GM21526 (cell line): Measurements from ENCODE around the gene KRTAP17-1.
"Not testable (repeated sequence)": the region's sequence is repeated elsewhere in the genome, so short reads cannot be mapped to it uniquely, and the experiment has no call there.

Source experiments
- ATAC-seq: cut with Tn5 transposase; IDR thresholded peaks from one replicate; pipeline ENCODE4 v1.9.1; 2021; ENCODE audit warnings: moderate library complexity; ENCODE audit not compliant: unreplicated experiment, low FRiP score

KRTAP17-1 gene

DNA sequence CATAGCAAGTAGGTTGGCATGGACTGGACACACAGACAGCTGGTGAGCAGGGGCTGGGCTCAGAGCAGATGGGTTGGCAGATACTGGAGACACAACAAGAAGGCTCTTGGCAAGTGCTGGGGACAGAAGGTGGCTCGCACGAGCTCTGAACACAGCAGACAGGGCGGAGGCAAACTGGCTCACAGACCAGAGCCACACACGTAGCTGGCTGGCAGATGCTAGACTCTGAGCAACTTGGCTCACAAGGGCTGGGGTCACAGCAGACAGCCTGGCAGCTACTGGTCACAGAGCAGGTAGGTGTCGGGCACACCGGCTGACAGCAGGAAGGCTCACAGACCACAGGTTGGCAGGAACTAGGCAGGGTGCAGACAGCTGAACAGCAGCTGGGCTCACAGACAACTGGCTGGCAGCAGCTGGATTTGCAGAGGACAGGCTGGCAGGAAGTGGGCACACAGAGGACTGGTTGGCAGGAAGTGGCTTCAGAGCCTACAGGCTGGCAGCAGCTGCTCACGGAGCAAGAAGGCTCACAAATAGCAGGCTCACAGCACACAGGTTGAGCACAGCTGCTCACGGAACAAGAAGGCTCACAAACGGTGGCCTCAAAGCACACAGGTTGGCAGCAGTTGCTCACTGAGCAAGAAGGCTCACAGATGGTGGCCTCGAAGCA lies 7.1 kb downstream of the KRTAP17-1 start:
- ATAC-seq = no peak

GRCh38 chr17:41307647-41308046 lies 7.9 kb downstream of the KRTAP17-1 start:
- ATAC-seq = no peak

GRCh38 chr17:41304091-41304490 lies 11.4 kb downstream of the KRTAP17-1 start:
- ATAC-seq = no peak

GRCh38 chr17:41302981-41303380 lies 12.5 kb downstream of the KRTAP17-1 start:
- ATAC-seq = no peak

DNA sequence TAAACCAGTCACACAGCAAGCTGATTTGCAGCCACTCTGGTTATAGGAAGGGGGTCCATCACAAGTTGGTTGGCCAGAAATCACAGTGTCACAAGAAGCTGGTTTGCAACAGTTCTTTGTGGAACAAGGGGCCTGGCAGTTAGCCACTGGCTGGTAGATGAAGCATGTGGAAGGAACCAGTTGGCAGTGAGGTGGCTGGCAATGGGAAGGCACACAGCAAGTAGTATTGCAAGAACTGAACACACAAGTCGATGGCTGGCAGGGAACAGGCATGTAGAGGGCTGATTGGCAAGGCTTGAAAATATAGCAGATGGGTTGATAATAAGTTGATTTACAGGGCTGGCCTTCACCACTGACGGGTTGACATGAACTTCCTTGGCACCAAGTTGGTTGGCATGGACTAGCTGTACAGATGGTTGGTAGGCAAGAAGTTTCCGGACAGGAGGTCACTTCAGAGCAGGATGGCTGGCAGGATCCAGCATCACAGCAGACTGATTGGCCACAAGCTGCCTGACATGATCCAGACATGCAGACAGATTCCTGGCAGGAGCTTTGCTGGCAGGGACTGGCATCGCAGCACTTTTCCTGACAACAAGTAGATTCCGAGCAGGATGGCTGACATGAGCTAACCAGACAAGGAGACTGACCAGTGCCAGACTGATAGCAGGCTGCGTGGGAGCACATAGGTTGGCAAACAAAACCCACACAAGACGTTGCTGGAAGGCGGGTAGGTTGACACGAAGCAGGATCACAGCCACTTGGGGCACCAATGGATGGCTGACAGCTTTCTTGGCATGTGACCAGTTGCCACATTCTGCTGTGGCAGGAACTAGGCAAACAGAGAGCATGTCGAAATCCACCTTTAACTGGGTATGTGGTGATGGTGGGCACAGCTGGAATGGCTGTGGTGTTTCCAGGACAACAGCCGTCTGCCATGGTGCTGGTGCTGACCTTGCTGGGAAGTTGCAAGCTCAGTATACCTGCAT lies 13.3 kb downstream of the KRTAP17-1 start, which contains the start of gene KRTAP29-1:
KRTAP29-1 (minus strand) TSS at position 936 of the 986 bp plus-strand sequence; CDS start at position 936, 0 bp downstream.
- ATAC-seq = no peak

DNA sequence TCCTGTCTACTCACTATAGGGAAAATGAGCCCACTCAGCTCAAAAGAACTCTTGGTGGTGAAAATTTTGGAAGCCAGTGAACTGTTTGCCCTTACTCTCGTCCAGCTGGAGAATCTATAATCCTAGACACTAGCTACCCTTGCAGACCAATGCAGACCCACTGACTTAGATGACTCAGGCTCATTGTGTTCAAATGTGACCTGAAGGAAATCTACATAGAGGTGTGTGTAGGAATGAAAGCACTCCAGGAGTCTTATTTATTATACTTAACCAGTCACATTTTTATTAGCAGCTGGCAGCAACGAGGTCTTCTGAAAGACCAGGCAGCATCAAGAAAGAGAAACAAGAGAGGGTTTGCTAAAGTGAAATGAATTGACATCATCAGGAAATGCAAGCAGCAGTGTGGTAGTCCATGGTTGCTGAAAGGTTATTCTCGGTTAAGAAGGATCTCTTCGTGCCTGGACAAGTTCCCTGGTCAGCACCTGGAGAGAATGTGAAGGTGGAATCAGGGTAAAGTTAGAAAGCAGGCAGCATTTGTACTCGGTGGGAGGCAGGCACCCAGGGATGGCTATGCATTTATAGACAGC lies 14.2 kb downstream of the KRTAP17-1 start:
- no peak for ATAC-seq

GRCh38 chr17:41298458-41299135 lies 16.9 kb downstream of the KRTAP17-1 start:
- no peak for ATAC-seq

GRCh38 chr17:41296846-41297245 lies 18.7 kb downstream of the KRTAP17-1 start:
- no peak for ATAC-seq

DNA sequence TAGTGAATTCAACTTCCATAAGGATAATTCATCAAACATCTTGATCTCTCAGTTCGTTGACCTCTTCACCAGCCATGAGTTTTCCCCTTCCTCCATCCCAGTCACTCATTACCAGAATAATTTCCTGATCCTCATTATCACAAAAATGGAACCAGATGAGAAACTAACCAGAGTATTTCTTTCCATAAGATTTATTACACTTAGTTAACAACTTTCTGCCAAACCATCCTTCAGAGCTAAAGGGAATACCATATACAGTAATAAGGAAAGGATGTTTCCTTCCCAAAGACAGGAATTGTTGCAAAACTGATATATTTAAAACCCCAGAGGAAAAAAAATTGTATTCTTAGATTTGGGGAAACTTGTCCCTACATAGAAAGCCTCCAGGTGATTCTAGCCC lies 21.5 kb downstream of the KRTAP17-1 start:
- no peak for ATAC-seq

DNA sequence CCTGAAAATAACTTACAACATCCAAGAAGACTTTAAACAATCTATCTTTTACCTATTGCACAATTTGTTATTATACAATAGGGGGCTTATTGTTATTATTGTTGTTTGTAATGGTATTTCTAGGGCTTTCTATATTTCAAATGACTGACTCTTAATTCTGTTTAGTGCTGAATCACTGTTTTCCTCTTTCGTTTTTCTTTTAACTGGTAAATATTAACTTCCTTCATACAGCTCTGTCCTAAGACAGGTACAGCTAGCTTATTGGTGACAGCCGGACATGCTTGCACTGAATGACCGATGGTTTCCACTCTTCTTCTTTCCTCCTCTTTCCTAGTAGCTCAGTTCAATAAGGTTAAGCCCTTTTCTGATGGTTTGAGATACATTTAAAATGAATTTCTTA lies 28.5 kb downstream of the KRTAP17-1 start:
- ATAC-seq = no peak

DNA sequence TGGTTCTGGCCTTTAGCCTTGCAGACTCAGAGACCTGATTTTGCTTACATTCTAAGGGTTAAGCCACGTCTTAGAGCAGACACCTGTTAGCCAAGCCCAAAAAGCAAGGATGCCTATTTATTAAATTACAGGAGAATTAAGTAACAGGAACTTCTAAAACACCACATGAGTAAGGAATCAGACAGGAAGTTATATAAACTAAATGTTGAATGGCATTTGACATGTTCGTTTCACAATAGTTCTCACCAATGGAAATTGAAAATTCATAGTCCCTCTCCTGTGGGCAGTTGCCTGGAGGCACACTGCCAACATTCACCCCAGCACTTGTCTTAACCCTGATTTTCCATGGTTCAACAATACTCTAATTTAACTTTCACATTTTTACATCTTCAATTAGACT lies 31.0 kb downstream of the KRTAP17-1 start:
- no peak for ATAC-seq

DNA sequence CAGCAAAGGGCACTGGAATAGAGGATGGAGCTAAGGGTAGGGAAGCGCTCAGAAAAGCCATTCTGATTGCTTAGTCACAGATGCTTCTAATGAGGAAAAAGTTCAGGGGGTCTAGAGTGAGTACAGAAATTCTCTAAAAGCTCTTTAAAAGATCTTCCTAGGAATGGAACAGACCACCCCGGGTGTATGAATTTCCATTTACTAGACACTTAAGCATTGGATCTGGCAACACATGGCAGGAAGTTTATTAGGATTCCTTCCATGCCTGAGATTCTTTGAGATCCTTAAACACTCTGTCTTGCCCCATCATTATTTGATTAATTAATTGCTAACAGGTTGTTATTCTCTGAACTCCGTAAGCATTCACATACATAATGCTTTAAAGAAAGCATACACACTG lies 31.5 kb downstream of the KRTAP17-1 start:
- no peak for ATAC-seq

- no peak for ATAC-seq
Measured at GRCh38 chr17:41278176-41278955, 37.1 kb downstream of the KRTAP17-1 start.

DNA sequence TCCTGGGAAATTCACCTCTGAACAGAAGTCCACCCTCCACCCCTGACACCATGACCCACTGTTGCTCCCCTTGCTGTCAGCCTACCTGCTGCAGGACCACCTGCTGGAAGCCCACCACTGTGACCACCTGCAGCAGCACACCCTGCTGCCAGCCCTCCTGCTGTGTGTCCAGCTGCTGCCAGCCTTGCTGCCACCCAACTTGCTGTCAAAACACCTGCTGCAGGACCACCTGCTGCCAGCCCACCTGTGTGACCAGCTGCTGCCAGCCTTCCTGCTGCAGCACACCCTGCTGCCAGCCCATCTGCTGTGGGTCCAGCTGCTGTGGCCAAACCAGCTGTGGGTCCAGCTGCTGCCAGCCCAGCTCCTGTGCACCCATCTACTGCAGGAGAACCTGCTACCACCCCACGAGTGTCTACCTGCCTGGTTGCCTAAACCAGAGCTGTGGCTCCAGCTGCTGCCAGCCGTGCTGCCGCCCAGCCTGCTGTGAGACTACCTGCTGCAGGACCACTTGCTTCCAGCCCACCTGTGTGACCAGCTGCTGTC lies 39.8 kb downstream of the KRTAP17-1 start, which contains the start of gene KRTAP9-7:
KRTAP9-7 (plus strand) TSS at position 51 of the 543 bp plus-strand sequence; CDS start at position 51, 0 bp downstream.
- ATAC-seq = not testable (repeated sequence)

DNA sequence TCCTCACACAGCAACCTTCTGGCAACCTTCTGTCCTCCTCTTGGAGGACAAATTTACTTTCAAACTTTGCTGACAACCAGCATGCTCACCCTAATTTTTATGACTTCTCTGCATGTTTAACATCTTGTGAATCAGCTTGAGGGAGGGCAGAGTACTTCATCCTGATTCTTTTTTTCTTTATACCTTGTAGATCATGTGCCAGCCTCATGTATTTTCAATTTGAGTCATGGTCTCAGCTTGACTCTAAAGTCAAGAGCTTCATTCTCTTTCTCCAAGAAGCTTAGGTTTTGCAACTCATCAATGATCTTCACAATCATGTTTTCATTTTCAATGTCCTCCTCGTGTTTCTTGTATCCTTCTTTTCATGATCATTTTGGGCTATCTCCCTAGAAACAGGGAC lies 43.7 kb downstream of the KRTAP17-1 start:
- ATAC-seq = no peak

GRCh38 chr17:41271323-41271722 lies 44.2 kb downstream of the KRTAP17-1 start:
- ATAC-seq = not testable (repeated sequence)

DNA sequence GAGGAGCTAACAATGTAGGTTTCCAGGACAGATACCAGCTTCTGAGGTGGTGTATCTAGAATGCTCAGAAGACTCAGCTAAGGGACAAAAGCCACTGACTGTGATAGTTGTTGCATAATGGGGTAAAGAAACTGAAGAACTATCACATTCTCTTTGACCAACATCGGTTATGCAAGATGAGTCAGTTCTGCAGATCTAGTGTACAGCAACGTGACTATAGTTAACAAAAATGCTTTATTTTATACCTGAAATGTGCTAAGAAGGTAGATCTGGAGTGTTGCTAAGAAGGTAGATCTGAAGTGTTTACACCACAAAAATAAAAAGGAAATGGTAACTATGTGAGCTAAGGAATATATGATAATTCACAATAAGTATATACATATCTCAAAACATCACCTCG lies 47.8 kb downstream of the KRTAP17-1 start:
- no peak for ATAC-seq

GRCh38 chr17:41265078-41265477 lies 50.4 kb downstream of the KRTAP17-1 start, which contains the start of gene KRTAP9-6:
Gene KRTAP9-6 (plus strand): TSS chr17:41265378. CDS start chr17:41265378, 0 bp downstream.
- no peak for ATAC-seq
